Measurements from ENCODE around the gene ZNF785.
"Not testable (repeated sequence)": the region's sequence is repeated elsewhere in the genome, so short reads cannot be mapped to it uniquely, and the experiment has no call there.

The ZNF785 gene

DNA sequence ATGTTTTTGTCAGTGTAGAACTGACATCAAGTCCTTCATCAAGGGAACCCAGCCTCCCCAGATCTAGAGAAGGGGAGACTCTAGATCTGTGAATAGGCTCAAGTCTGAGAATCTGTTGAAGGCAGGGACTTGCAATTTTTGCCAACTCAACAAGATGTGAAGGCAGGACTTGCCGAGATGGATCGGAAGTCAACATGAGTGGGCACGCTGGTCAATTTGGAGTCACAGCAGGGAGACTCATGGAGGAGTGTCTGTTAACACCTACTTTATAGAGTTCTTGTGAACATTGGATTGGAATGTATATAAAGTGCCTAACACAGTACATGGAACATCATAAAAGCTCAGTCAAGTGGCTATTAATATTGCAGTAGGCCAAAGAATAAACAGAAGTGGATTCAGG is 14.7 kb upstream of the ZNF785 start:
- no peak for FAIRE-seq
- DNase-seq (ENCODE audit: insufficient read length) = no peak

DNA sequence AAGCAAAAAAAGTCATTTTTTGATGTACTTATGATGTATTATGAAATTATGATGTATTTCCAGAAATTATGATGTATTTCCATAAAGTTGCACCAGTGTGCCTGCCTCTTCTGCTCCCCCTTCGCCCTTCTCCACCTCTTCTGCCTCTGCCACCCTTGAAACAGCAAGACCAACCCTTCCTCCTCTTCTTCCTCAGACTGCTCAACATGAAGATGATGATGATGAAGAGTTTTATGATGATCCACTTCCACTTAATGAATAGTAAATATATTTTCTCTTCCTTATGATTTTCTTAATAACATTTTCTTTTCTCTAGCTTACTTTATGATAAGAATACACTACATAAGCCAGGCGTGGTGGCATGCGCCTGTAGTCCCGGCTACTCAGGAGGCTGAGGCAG is 7.4 kb upstream of the ZNF785 start:
- DNase-seq (ENCODE audit: insufficient read length) = no peak
- TF ChIP-seq TAF1 (IDR thresholded peaks at IDR 0.05; ENCODE audit: borderline replicate concordance, low read depth, low read length) (no peak), POLR2AphosphoS5 (IDR thresholded peaks at IDR 0.05; ENCODE audit: low read depth, low read length) (no peak), POLR2A (IDR thresholded peaks at IDR 0.05; ENCODE audit: low read depth, low read length) (no peak)
- no peak for FAIRE-seq

More for the DNA sequence above, 14.7 kb upstream of the ZNF785 start:
- TF ChIP-seq POLR2A (IDR thresholded peaks at IDR 0.05; ENCODE audit: low read depth, low read length) (no peak), TAF1 (IDR thresholded peaks at IDR 0.05; ENCODE audit: borderline replicate concordance, low read depth, low read length) (no peak), POLR2AphosphoS5 (IDR thresholded peaks at IDR 0.05; ENCODE audit: low read depth, low read length) (no peak)

DNA sequence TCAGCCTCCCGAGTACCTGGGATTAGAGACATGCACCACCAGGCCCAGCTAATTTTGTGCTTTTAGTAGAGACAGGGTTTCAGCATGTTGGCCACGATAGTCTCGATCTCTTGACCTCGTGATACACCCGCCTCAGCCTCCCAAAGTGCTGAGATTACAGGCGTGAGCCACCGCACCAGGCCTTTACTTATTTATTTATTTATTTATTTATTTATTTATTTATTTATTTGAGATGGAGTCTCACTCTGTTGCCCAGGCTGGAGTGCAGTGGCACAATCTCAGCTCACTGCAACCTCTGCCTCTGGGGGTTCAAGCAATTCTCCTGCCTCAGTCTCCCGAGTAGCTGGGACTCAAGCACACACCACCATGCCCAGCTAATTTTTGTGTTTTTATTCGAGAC is 5.4 kb upstream of the ZNF785 start:
- FAIRE-seq; DNase-seq (ENCODE audit: insufficient read length): not testable (repeated sequence)

DNA sequence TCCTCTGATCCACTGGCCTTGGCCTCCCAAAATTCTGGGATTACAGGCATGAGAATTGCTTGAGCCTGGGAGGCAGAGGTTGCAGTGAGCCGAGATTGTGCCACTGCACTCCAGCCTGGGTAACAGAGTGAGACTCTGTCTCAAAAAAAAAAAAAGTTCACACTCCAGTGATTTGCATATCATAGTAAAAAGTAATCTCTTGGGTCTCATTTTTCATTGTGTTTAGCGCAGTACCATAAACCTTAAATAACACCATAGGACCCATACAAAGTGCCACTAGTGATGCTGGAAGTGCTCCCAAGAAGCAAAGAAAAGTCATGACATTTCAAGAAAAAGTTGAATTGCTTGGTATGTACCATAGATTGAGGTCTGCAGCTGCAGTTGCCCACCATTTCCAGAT is 4.1 kb upstream of the ZNF785 start:
- DNase-seq (ENCODE audit: insufficient read length) = not testable (repeated sequence)

DNA sequence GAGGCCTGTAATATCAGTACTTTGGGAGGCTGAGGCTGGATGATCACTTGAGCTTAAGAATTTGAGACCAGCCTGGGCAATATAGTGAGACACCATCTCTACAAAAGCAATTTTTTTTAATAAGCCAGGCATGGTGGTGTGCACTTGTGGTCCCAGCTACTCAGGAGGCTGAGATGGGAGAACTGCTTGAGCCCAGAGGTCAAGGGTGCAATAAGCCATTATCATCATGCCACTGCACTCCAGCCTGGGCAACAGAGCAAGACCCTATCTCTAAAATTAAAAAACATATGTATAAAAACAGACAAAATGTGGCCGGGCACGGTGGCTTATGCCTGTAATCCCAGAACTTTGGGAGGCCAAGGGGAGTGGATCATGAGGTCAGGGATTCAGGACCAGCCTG is 3.2 kb upstream of the ZNF785 start:
- no peak for TF ChIP-seq POLR2A (IDR thresholded peaks at IDR 0.05; ENCODE audit: low read depth, low read length)
- TF ChIP-seq POLR2AphosphoS5 (IDR thresholded peaks at IDR 0.05; ENCODE audit: low read depth, low read length) = no peak
- TF ChIP-seq TAF1 (IDR thresholded peaks at IDR 0.05; ENCODE audit: borderline replicate concordance, low read depth, low read length) = no peak
- no peak for DNase-seq (ENCODE audit: insufficient read length)
- FAIRE-seq = no peak

More for the DNA sequence above, 4.1 kb upstream of the ZNF785 start:
- not testable (repeated sequence) for FAIRE-seq

- FAIRE-seq (no peak), DNase-seq (ENCODE audit: insufficient read length) (no peak)
- no peak; the same call in 1 of the 2 replicates for TF ChIP-seq TAF1 (IDR thresholded peaks at IDR 0.05; ENCODE audit: borderline replicate concordance, low read depth, low read length)
- TF ChIP-seq POLR2AphosphoS5 (IDR thresholded peaks at IDR 0.05; ENCODE audit: low read depth, low read length) = no peak
- no peak; the same call in 1 of the 2 replicates for TF ChIP-seq POLR2A (IDR thresholded peaks at IDR 0.05; ENCODE audit: low read depth, low read length)
These were observed 486 bp downstream of the ZNF785 start for GRCh38 chr16:30585022-30585399.

- TF ChIP-seq POLR2AphosphoS5 (IDR thresholded peaks at IDR 0.05; ENCODE audit: low read depth, low read length) (no peak), TAF1 (IDR thresholded peaks at IDR 0.05; ENCODE audit: borderline replicate concordance, low read depth, low read length) (no peak), POLR2A (IDR thresholded peaks at IDR 0.05; ENCODE audit: low read depth, low read length) (no peak)
- FAIRE-seq (no peak), DNase-seq (ENCODE audit: insufficient read length) (no peak)
These were observed 2.7 kb downstream of the ZNF785 start for GRCh38 chr16:30582611-30583340.

DNA sequence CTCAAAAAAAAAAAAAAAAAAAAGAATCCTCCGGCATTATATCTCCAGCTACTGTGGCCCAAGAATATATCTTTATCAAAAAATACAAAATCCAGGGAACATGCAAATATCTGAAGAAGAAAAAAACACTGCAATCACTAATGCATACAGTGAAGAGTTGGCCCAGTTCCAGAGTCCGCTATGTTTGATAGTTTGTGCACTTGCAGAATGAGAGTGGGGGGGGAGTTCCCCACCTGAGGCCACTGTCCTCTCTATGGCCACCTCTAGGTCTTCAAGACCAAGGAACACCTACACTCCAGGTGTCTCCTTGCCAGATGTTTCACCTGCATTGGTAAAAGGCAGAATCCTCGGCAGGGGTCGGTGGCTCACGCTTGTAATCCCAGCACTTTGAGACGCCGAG is 4.0 kb downstream of the ZNF785 start:
- TF ChIP-seq TAF1 (IDR thresholded peaks at IDR 0.05; ENCODE audit: borderline replicate concordance, low read depth, low read length) (no peak), POLR2AphosphoS5 (IDR thresholded peaks at IDR 0.05; ENCODE audit: low read depth, low read length) (no peak), POLR2A (IDR thresholded peaks at IDR 0.05; ENCODE audit: low read depth, low read length) (no peak)
- no peak for DNase-seq (ENCODE audit: insufficient read length)
- FAIRE-seq = no peak

DNA sequence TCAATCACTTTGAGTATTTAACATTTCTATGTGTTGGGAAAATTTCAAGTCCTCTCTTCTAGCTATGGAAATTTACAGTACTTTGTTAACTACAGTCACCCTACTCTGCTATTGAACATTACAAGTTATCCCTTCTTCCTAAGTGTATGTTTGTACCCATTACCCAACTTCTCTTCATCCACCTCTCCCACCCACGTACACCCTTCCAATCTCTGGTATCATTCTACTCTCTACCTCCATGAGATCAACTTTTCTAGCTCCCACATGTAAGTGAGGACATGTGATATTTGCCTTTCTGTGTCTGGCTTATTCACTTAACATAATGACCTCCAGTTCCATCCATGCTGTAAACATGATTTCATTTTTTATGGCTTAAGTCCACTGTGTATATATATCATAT is 10.8 kb downstream of the ZNF785 start:
- no peak for DNase-seq (ENCODE audit: insufficient read length)
- no peak for FAIRE-seq
- no peak for TF ChIP-seq TAF1 (IDR thresholded peaks at IDR 0.05; ENCODE audit: borderline replicate concordance, low read depth, low read length)
- TF ChIP-seq POLR2A (IDR thresholded peaks at IDR 0.05; ENCODE audit: low read depth, low read length) = no peak
- no peak for TF ChIP-seq POLR2AphosphoS5 (IDR thresholded peaks at IDR 0.05; ENCODE audit: low read depth, low read length)

- FAIRE-seq = peak; percentile 66
- TF ChIP-seq POLR2AphosphoS5 (IDR thresholded peaks at IDR 0.05; ENCODE audit: low read depth, low read length) (peak; percentile 25; the same call in 1 of the 2 replicates), POLR2A (IDR thresholded peaks at IDR 0.05; ENCODE audit: low read depth, low read length) (peak; percentile 24; the same call in 1 of the 2 replicates), TAF1 (IDR thresholded peaks at IDR 0.05; ENCODE audit: borderline replicate concordance, low read depth, low read length) (0 out of 2 replicates have a peak, but pooled peaks have one; percentile 9)
- peak; percentile 96 for DNase-seq (ENCODE audit: insufficient read length)
These were observed 13.8 kb downstream of the ZNF785 start, which contains the start of gene ZNF688 for GRCh38 chr16:30571445-30572322. ZNF688 (minus strand) TSS chr16:30571714; CDS start chr16:30571629, 85 bp downstream.

DNA sequence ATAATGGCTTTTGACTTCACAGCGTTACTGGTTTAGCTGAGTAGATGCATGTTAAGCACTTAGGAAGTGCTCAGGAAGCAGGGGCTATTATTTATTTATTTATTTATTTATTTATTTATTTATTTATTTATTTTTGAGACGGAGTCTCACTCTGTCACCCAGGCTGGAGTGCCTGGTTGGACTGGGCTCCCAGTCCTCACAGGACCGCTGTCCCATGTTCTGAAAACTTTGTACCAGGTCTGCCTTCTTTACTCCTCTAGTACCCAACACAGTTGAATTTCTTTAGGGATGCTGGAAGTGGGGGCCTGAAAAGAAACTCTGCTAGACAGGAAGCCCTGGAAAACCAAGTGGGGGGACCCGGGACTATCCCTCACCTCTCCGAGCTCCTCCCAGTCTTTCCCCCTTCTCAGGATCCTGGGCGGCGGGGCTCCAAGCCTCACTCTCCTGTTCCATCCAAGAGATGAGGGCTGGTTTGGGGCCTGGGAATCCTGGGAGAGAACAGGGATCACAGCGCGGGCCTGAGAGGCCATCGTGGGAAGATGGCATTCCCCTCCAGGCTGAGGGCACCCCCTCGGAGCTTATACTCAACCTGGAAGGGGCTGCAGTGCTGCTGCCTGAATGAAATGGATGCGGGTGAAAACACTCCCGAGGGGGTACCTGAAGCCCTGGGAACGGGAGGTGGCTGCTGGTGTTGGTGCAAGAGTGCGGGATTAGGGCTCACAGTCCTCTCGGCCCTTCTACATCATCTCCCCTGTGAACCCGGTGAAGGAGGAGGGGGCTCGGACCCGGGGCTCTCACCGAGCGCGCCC is 14.7 kb downstream of the ZNF785 start:
- no peak for TF ChIP-seq POLR2AphosphoS5 (IDR thresholded peaks at IDR 0.05; ENCODE audit: low read depth, low read length)
- no peak for TF ChIP-seq TAF1 (IDR thresholded peaks at IDR 0.05; ENCODE audit: borderline replicate concordance, low read depth, low read length)
- no peak; the same call in 1 of the 2 replicates for TF ChIP-seq POLR2A (IDR thresholded peaks at IDR 0.05; ENCODE audit: low read depth, low read length)
- FAIRE-seq = no peak
- DNase-seq (ENCODE audit: insufficient read length) = no peak

All from GM12892 (cell line).